GM21825 (cell line): ENCODE measurements around the gene PPM1N.

Experiments
- ATAC-seq: cut with Tn5 transposase; IDR thresholded peaks from one replicate; pipeline ENCODE4 v1.9.1; 2021; ENCODE audit warnings: mild to moderate bottlenecking, moderate library complexity; ENCODE audit not compliant: unreplicated experiment

PPM1N gene, protein sequence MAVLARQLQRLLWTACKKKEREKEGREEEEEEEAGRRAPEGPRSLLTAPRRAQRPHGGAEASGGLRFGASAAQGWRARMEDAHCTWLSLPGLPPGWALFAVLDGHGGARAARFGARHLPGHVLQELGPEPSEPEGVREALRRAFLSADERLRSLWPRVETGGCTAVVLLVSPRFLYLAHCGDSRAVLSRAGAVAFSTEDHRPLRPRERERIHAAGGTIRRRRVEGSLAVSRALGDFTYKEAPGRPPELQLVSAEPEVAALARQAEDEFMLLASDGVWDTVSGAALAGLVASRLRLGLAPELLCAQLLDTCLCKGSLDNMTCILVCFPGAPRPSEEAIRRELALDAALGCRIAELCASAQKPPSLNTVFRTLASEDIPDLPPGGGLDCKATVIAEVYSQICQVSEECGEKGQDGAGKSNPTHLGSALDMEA

DNA sequence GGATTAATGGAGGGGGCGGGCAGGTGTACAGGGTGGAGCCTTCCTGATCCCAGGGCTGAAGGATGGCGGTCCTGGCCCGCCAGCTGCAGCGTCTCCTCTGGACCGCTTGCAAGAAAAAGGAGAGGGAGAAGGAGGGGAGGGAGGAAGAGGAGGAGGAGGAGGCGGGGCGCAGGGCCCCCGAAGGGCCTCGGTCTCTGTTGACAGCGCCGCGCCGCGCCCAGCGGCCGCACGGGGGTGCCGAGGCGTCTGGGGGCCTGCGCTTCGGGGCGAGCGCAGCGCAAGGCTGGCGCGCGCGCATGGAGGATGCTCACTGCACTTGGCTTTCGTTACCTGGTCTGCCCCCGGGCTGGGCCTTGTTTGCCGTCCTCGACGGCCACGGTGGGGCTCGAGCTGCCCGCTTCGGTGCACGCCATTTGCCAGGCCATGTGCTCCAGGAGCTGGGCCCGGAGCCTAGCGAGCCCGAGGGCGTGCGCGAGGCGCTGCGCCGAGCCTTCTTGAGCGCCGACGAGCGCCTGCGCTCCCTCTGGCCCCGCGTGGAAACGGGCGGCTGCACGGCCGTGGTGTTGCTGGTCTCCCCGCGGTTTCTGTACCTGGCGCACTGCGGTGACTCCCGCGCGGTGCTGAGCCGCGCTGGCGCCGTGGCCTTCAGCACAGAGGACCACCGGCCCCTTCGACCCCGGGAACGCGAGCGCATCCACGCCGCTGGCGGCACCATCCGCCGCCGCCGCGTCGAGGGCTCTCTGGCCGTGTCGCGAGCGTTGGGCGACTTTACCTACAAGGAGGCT, at the start of gene PPM1N:
Gene PPM1N (plus strand): TSS at position 33 of the 785 bp plus-strand sequence. CDS start 30 bp downstream, at position 63.
- no peak for ATAC-seq

- no peak for ATAC-seq
Observed at GRCh38 chr19:45448887-45449299, 49.4 kb upstream of the PPM1N start.

GRCh38 chr19:45450012-45450333, 48.3 kb upstream of the PPM1N start:
- no peak for ATAC-seq

DNA sequence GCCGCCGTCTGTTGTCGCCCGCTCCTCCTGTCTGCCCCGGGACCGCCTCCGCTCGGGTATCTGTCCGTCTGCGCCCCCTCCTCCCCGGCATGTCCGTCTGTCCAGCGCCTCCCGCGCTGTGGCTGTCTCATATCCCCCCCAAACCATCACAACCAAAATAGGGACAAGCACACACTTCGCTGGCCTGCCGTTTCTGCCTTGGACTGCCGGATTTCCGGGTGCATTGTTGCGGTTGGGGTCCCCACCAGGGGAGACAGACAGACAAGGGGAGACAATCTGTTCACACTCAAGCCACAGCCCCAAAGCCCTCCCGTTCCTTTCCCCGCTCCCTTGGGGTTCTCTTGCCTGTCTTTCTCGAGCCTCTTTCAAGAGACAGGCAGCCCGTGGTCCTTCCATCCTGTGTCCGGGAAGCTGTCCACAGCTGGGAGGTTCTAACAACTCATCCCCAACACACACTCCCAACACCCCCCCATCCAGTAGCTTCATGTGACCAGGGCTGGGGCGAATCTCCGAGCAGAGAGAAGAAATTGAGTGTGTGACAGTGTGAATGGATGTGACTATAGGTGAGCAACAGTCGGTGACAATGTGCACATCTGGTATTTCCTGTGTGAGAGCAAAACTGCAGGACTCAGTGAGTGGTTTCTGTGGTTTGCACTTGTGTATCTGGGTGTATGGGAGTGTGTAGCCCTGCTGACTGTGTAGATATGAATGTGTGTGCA, 47.0 kb upstream of the PPM1N start:
- no peak for ATAC-seq

- no peak for ATAC-seq
Observed at GRCh38 chr19:45451850-45452387, 46.3 kb upstream of the PPM1N start.

GRCh38 chr19:45455707-45456499, 42.3 kb upstream of the PPM1N start:
- ATAC-seq = no peak

GRCh38 chr19:45456500-45456815, 41.8 kb upstream of the PPM1N start:
- ATAC-seq = no peak

GRCh38 chr19:45457776-45458175, 40.5 kb upstream of the PPM1N start:
- ATAC-seq = no peak

GRCh38 chr19:45460807-45461347, 37.4 kb upstream of the PPM1N start:
- ATAC-seq = no peak

GRCh38 chr19:45462174-45462573, 36.1 kb upstream of the PPM1N start:
- no peak for ATAC-seq

DNA sequence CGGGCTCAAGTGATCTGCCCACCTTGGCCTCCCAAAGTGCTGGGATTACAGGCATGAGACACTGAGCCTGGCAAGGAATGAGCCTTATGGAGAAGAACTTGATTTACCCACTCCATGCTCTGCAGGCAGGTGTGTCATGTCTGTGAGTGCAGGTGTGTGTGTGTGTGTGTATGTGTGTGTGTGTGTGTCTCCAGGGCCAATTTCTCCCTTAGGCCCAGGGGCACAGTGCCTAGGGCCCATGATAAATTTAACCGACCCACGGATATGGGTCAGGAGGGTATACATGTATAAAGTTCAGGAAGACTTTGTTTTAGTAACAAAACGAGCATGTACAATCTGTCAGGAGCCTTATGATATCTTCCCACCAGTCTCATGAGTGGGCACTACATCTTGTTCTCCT, 35.0 kb upstream of the PPM1N start:
- ATAC-seq = no peak

DNA sequence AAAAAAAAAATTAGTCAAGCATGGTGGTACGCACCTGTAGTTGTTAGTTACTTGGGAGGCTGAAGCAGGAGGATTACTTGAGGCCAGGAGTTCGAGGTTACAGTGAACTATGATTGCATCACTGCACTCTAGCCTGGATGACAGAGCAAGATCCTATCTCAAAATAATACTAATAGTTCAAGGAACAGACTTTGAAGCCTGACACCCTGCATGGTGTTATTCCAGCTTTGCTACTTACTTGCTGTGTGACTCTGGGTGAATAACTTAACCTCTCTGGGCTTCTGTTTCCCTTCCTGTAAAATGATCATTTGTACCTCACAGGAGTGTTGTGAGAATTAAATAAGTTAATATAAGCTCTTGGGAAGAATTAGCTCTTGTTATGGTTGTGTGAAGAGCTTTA, 34.0 kb upstream of the PPM1N start:
- ATAC-seq = no peak

DNA sequence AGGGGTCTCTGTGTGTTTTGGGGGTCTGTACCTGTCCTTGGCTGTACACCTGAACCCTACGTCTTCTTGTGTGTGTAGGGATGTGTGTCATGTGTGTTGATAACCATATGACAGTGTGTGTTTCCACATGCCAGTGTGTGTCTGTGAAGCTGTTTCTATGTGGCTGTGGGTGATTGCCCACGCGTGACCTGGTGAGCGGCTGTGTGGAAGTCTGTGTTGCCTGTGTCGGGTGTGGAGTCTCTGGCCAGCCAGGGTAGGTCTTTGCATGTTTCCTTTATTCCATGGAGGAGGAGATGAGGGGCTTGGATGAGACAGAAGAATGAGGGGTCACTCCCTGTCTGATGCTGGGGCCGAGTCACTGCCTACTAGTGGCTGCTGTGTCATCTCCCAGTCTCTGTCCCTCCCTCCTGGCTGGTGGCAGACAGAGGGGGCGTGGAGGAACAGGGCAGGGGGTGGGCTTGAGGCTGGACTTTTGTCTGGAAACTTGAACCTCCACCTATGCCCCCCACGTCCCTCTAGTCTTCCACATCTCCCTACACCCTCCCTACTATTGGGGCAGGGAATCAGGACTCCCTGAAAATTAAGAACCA, 33.3 kb upstream of the PPM1N start:
- no peak for ATAC-seq

GRCh38 chr19:45467115-45467455, 31.2 kb upstream of the PPM1N start:
- ATAC-seq = no peak

GRCh38 chr19:45467456-45468158, 30.6 kb upstream of the PPM1N start, which contains the start of gene FOSB:
Gene FOSB, plus strand, starts transcription at chr19:45467996. Its CDS starts 591 bp downstream, at chr19:45468587.
- ATAC-seq = peak; percentile 46

DNA sequence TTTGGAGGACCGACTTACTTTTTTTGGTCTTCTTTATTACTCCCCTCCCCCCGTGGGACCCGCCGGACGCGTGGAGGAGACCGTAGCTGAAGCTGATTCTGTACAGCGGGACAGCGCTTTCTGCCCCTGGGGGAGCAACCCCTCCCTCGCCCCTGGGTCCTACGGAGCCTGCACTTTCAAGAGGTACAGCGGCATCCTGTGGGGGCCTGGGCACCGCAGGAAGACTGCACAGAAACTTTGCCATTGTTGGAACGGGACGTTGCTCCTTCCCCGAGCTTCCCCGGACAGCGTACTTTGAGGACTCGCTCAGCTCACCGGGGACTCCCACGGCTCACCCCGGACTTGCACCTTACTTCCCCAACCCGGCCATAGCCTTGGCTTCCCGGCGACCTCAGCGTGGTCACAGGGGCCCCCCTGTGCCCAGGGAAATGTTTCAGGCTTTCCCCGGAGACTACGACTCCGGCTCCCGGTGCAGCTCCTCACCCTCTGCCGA, 30.0 kb upstream of the PPM1N start:
- no peak for ATAC-seq

- ATAC-seq = peak; percentile 27
Observed at GRCh38 chr19:45468803-45469131, 29.5 kb upstream of the PPM1N start.

- ATAC-seq = peak; percentile 54
Observed at GRCh38 chr19:45469132-45469944, 28.9 kb upstream of the PPM1N start.
